SK-N-MC (cell line): ENCODE results near the gene STOM.

Source experiments
- EZH2 ChIP-seq: fragments of 200-600 bp; sonication (generic); IDR thresholded peaks from one replicate; pipeline ENCODE4 v1.6.1; 2017; ENCODE audit warnings: antibody characterized with exemption
- POLR2AphosphoS5 ChIP-seq: IDR thresholded peaks from 2 replicates; pipeline ENCODE4 v1.6.1; 2012; ENCODE audit warnings: mild to moderate bottlenecking, low read depth, low read length, borderline replicate concordance

DNA sequence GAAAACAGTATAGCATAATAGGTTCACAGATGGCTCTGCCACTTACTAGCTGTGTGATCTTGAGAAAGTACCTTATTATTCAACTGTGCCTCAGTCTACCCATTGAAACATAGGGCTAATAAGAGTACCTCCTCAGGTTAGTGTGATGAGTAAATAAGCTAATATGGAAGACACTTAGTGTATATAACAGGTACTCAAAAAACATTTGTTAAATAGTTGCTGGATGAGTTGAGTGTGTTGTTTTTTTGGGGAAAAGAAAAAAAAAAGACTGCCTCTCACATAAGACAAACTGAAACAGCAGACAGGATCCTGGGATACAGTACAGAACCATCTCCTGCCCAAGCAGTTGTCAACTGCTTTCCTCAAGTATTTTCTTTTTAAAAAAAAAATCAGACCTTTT lies 5.2 kb downstream of the STOM start:
- no peak for TF ChIP-seq EZH2
- TF ChIP-seq POLR2AphosphoS5 = no peak
